HG02885 (cell line): ENCODE measurements around the gene WASHC2A.
A peak's percentile ranks its signal among the peaks of the same experiment; 100 is the strongest.
"Not testable (repeated sequence)": the region's sequence is repeated elsewhere in the genome, so short reads cannot be mapped to it uniquely, and the experiment has no call there.

Experiments used
- ATAC-seq: cut with Tn5 transposase; IDR thresholded peaks from one replicate; pipeline ENCODE4 v1.9.1; 2021; ENCODE audit warnings: mild to moderate bottlenecking; ENCODE audit not compliant: unreplicated experiment, poor library complexity

Gene WASHC2A

GRCh38 chr10:50063100-50063499 is 4.7 kb upstream of the WASHC2A start:
- ATAC-seq = no peak

GRCh38 chr10:50068352-50068659 is 552 bp downstream of the WASHC2A start:
- ATAC-seq = not testable (repeated sequence)

GRCh38 chr10:50075139-50075538 is 7.4 kb downstream of the WASHC2A start:
- not testable (repeated sequence) for ATAC-seq

GRCh38 chr10:50075544-50075943 is 7.8 kb downstream of the WASHC2A start:
- not testable (repeated sequence) for ATAC-seq

GRCh38 chr10:50091304-50091703 is 23.6 kb downstream of the WASHC2A start:
- ATAC-seq = not testable (repeated sequence)

GRCh38 chr10:50092928-50093327 is 25.2 kb downstream of the WASHC2A start:
- not testable (repeated sequence) for ATAC-seq

GRCh38 chr10:50094630-50095029 is 26.9 kb downstream of the WASHC2A start:
- ATAC-seq = not testable (repeated sequence)

GRCh38 chr10:50095402-50095801 is 27.6 kb downstream of the WASHC2A start:
- ATAC-seq = not testable (repeated sequence)

GRCh38 chr10:50096722-50097121 is 29.0 kb downstream of the WASHC2A start:
- not testable (repeated sequence) for ATAC-seq

- not testable (repeated sequence) for ATAC-seq
These were observed 30.9 kb downstream of the WASHC2A start for GRCh38 chr10:50098645-50099044.

GRCh38 chr10:50101139-50101582 is 33.4 kb downstream of the WASHC2A start:
- ATAC-seq = not testable (repeated sequence)

GRCh38 chr10:50101747-50102146 is 34.0 kb downstream of the WASHC2A start:
- ATAC-seq = not testable (repeated sequence)

- peak; percentile 88 for ATAC-seq
These were observed 34.5 kb downstream of the WASHC2A start for GRCh38 chr10:50102267-50102666.

- ATAC-seq = not testable (repeated sequence)
These were observed 41.4 kb downstream of the WASHC2A start for GRCh38 chr10:50108999-50109698.

- not testable (repeated sequence) for ATAC-seq
These were observed 44.8 kb downstream of the WASHC2A start for GRCh38 chr10:50112419-50113112.

- ATAC-seq = not testable (repeated sequence)
These were observed 59.0 kb downstream of the WASHC2A start for GRCh38 chr10:50126765-50127164.

GRCh38 chr10:50127770-50128292 is 60.1 kb downstream of the WASHC2A start:
- ATAC-seq = not testable (repeated sequence)

GRCh38 chr10:50131245-50131965 is 63.7 kb downstream of the WASHC2A start:
- ATAC-seq = not testable (repeated sequence)

GRCh38 chr10:50132322-50132721 is 64.6 kb downstream of the WASHC2A start:
- ATAC-seq = not testable (repeated sequence)

GRCh38 chr10:50132841-50133240 is 65.1 kb downstream of the WASHC2A start:
- ATAC-seq = not testable (repeated sequence)
